ENCODE data around the gene KCNMB3. TPM values are rescaled to one million over a fixed set of nuclear protein-coding genes. Genes with fewer than 3 reads are reported as not detected.

KCNMB3 gene
- polyA plus RNA-seq, 3 donors, result 0.14 to 2.2 TPM; not detected in 1

DNA sequence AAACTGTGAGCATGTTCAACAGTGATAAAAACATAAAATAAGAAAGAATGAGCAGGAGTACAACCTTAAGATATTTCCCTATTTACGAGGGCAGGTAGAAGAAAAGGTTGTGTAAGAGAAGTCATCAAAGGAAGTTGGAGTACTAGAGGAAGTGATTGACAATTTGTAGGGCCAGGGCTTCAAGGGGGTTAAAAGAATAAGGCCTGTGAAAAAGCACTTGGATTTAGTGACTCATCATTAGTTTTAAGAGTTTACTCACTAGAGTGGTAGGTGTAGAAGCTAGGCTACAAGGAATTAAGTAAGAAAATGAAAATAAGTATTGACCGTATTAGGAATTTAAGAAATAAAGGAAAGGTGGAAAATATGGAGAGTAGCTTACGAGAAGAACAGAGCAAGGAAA lies 23.6 kb downstream of the KCNMB3 start:
- H3K4me1 ChIP-seq (ENCODE audit: control insufficient read depth in 1 of 2, insufficient read depth in 2 of 2, low read length in 2 of 2), result no peaks in the 10 kb centered on the region
- Mint-ChIP-seq H3K9me3 (no peaks in the 10 kb centered on the region), H3K27ac (peak overlapping the region in 1 of 7 donors; percentile 2), H3K27me3 (ENCODE audit: low read depth in 3 of 3) (peaks cover 0 to 2% (median 0%) of the 10 kb centered on the region in 3 donors), H3K4me3 (no peak overlapping the region), H3K4me1 (no peaks in the 10 kb centered on the region), H3K36me3 (peaks cover 64 to 72% of the 10 kb centered on the region in 2 donors)
- H3K27me3 ChIP-seq (ENCODE audit: control insufficient read depth in 2 of 2, insufficient read depth in 2 of 2, low read length in 2 of 2), result no peaks in the 10 kb centered on the region
- no peak overlapping the region for H3K9ac ChIP-seq (ENCODE audit: insufficient read depth, low read length, poor library complexity, severe bottlenecking)
- H3K9me3 ChIP-seq (replicated peaks in 1 of 2; ENCODE audit: control insufficient read depth in 1 of 2, insufficient read depth in 1 of 2, low read length in 2 of 2), result no peaks in the 10 kb centered on the region
- H3K27ac ChIP-seq (ENCODE audit: low read depth in 1 of 2, low read length in 2 of 2), result no peak overlapping the region
- no peak overlapping the region for H3K4me2 ChIP-seq (replicated peaks; ENCODE audit: extremely low read depth, low read length, poor library complexity, severe bottlenecking)
- no peak overlapping the region for H2AFZ ChIP-seq (ENCODE audit: insufficient read depth, low read depth, low read length, poor library complexity, severe bottlenecking)
- peaks cover 60 to 85% of the 10 kb centered on the region in 2 donors for H3K36me3 ChIP-seq (replicated peaks in 1 of 2; ENCODE audit: control insufficient read depth in 1 of 2, insufficient read depth in 2 of 2, low read length in 2 of 2)
- no peak overlapping the region for H3K4me3 ChIP-seq (replicated peaks in 1 of 3; ENCODE audit: low read depth in 2 of 3, low read length in 3 of 3)
- no peak for TF ChIP-seq CTCF (IDR thresholded peaks at IDR 0.05)
- no peaks in the 10 kb centered on the region for H3K79me2 ChIP-seq (ENCODE audit: insufficient read depth, low read length)
- no peaks in the 10 kb centered on the region for H4K20me1 ChIP-seq (ENCODE audit: insufficient read depth, low read length)
- WGBS (ENCODE audit: insufficient coverage), result no CpG with 5 or more reads among the region's 3 CpGs
- intact Hi-C loops (cut with micrococcal nuclease), result no loop called here
- DNase-seq, result no peak

DNA sequence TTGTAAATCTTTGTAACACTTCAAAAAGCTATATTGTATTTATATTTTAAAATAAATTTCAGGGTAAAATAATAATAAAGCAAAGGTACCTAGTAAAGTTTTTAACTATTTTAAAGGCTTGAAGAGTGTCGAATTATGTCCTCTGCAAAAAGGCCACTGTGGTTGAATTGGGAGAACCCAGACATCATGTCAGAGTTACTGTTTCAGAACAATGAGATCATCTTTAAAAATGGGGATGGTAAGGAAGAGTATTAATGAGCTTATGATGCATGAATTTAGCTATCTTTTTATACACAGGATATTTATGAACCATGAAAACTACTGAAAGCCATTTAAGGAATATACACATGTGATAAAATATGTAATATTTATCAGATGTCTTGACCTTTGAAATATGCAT lies 26.3 kb downstream of the KCNMB3 start:
- TF ChIP-seq CTCF (IDR thresholded peaks at IDR 0.05), result no peak
- H3K4me2 ChIP-seq (replicated peaks; ENCODE audit: extremely low read depth, low read length, poor library complexity, severe bottlenecking), result no peak overlapping the region
- no peak overlapping the region for H3K27ac ChIP-seq (ENCODE audit: low read depth in 1 of 2, low read length in 2 of 2)
- no peak for DNase-seq
- no peaks in the 10 kb centered on the region for H3K4me1 Mint-ChIP-seq
- H3K4me3 ChIP-seq (replicated peaks in 1 of 3; ENCODE audit: low read depth in 2 of 3, low read length in 3 of 3), result no peak overlapping the region
- H3K79me2 ChIP-seq (ENCODE audit: insufficient read depth, low read length), result no peaks in the 10 kb centered on the region
- 100% methylated on average over 1 of the region's 1 CpG for WGBS (ENCODE audit: insufficient coverage)
- H3K9me3 ChIP-seq (replicated peaks in 1 of 2; ENCODE audit: control insufficient read depth in 1 of 2, insufficient read depth in 1 of 2, low read length in 2 of 2), result no peaks in the 10 kb centered on the region
- no peaks in the 10 kb centered on the region for H3K4me1 ChIP-seq (ENCODE audit: control insufficient read depth in 1 of 2, insufficient read depth in 2 of 2, low read length in 2 of 2)
- peaks cover 56 to 59% of the 10 kb centered on the region in 2 donors for H3K36me3 Mint-ChIP-seq
- no peak overlapping the region for H3K9ac ChIP-seq (ENCODE audit: insufficient read depth, low read length, poor library complexity, severe bottlenecking)
- no peak overlapping the region for H3K27ac Mint-ChIP-seq
- no peak overlapping the region for H2AFZ ChIP-seq (ENCODE audit: insufficient read depth, low read depth, low read length, poor library complexity, severe bottlenecking)
- H3K36me3 ChIP-seq (replicated peaks in 1 of 2; ENCODE audit: control insufficient read depth in 1 of 2, insufficient read depth in 2 of 2, low read length in 2 of 2), result peaks cover 58 to 83% of the 10 kb centered on the region in 2 donors
- no peaks in the 10 kb centered on the region for H3K9me3 Mint-ChIP-seq
- no peaks in the 10 kb centered on the region for H3K27me3 ChIP-seq (ENCODE audit: control insufficient read depth in 2 of 2, insufficient read depth in 2 of 2, low read length in 2 of 2)
- intact Hi-C loops (cut with micrococcal nuclease), result no loop called here
- no peaks in the 10 kb centered on the region for H4K20me1 ChIP-seq (ENCODE audit: insufficient read depth, low read length)
- H3K27me3 Mint-ChIP-seq (ENCODE audit: low read depth in 3 of 3), result peaks cover 0 to 2% (median 0%) of the 10 kb centered on the region in 3 donors
- no peak overlapping the region for H3K4me3 Mint-ChIP-seq

All from CD14-positive monocyte (primary cell).